Cardiac fibroblast (primary cell): Measurements from ENCODE around the gene GRP.

Source experiments
- DNase-seq, 2 donors: peaks; one replicate each; pipeline versions ENCODE4 v3.0.0 to v3.0.0-alpha.2; 2010; ENCODE audit warnings: low read depth in 2 of 2
- H3K4me3 ChIP-seq, 2 donors: replicated peaks in 1 of 2; 1 replicate in 1 of 2; 2 replicates in 1 of 2; pipeline ENCODE4 v1.5.1; 2011; ENCODE audit warnings: low read depth in 2 of 2, low read length in 2 of 2, mild to moderate bottlenecking in 2 of 2, moderate library complexity in 1 of 2
- CTCF ChIP-seq: IDR thresholded peaks from one replicate; pipeline ENCODE4 v1.5.1; 2011; ENCODE audit warnings: low read depth, mild to moderate bottlenecking, low read length, inconsistent platforms

The GRP gene

GRCh38 chr18:59189746-59190145 is 30.2 kb upstream of the GRP start:
- H3K4me3 ChIP-seq: no peak overlapping the region
- no peak for DNase-seq

GRCh38 chr18:59196161-59196725 is 23.7 kb upstream of the GRP start:
- no peak for TF ChIP-seq CTCF
- no peak overlapping the region for H3K4me3 ChIP-seq
- no peak for DNase-seq

More at GRCh38 chr18:59189746-59190145, 30.2 kb upstream of the GRP start:
- no peak for TF ChIP-seq CTCF

GRCh38 chr18:59197636-59198035 is 22.3 kb upstream of the GRP start:
- no peak for DNase-seq
- TF ChIP-seq CTCF: no peak
- no peak overlapping the region for H3K4me3 ChIP-seq

GRCh38 chr18:59198215-59198614 is 21.7 kb upstream of the GRP start:
- no peak overlapping the region for H3K4me3 ChIP-seq
- no peak for TF ChIP-seq CTCF
- DNase-seq: no peak

GRCh38 chr18:59200787-59201186 is 19.2 kb upstream of the GRP start:
- DNase-seq: no peak
- TF ChIP-seq CTCF: no peak

GRCh38 chr18:59202258-59202820 is 17.6 kb upstream of the GRP start:
- H3K4me3 ChIP-seq: no peak overlapping the region
- no peak for DNase-seq
- TF ChIP-seq CTCF: no peak

More at GRCh38 chr18:59200787-59201186, 19.2 kb upstream of the GRP start:
- no peak overlapping the region for H3K4me3 ChIP-seq

- TF ChIP-seq CTCF: no peak
- no peak overlapping the region for H3K4me3 ChIP-seq
- DNase-seq: no peak
Observed at GRCh38 chr18:59207506-59207905, 12.5 kb upstream of the GRP start.
